ENCODE measurements around the gene ZDHHC7.

- no peak for TF ChIP-seq CTCF (conservative IDR thresholded peaks at IDR 0.05 in 1 of 2, IDR thresholded peaks at IDR 0.05 in 1 of 2; ENCODE audit: extremely low read depth in 1 of 2, insufficient read depth in 1 of 2, low read depth in 1 of 2, low read length in 2 of 2)
- no peak for TF ChIP-seq EZH2 (IDR thresholded peaks at IDR 0.05; ENCODE audit: borderline replicate concordance, low read length)
These were observed 53.5 kb downstream of the ZDHHC7 start for GRCh38 chr16:84957792-84958191.
